HG03159 (cell line): ENCODE measurements around the gene CASZ1.

Experiments used
- ATAC-seq: cut with Tn5 transposase; IDR thresholded peaks from one replicate; pipeline ENCODE4 v1.9.1; 2021; ENCODE audit warnings: mild to moderate bottlenecking, moderate library complexity; ENCODE audit not compliant: unreplicated experiment

CASZ1 gene

GRCh38 chr1:10730985-10731384, 65.5 kb downstream of the CASZ1 start:
- no peak for ATAC-seq

DNA sequence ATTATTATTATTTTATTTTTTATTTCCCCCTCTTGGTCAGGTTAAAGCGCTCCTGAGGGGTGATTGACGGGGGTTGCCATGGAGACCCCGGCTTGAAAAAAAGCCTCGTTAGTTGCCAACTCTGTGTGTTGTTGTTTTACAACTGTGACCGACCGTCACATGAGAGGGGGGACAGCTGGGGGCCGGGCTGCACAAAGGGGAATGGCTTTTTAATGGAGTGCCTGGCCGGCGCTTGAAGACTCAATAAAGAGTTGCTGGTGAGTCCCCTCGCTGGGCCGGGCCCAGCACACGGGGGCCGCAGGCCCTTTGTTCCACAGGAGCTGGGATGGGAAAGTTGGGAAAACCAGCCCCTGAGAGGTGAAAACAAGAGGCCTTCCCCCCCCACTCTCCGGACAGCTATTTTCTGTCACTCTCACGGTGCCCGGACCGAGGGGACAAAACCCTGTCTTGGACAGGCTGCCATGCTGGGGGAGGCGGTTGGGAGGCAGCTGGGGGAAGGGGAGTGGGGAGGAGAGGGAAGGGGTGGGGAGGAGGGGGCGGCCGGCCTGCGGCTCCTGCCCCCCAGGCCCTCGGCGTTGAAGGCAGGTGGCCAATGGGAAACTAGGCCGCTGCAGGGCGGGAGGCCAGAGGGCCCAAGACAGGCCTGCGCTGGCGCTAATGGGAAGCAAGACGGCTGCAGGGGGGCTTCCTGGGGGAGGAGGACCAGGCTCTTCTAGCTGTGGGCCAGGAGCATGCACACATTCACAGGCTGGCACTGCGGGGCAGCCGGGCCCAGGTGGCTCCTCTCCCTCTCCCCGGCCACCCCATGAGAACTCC, 67.6 kb downstream of the CASZ1 start:
- no peak for ATAC-seq

DNA sequence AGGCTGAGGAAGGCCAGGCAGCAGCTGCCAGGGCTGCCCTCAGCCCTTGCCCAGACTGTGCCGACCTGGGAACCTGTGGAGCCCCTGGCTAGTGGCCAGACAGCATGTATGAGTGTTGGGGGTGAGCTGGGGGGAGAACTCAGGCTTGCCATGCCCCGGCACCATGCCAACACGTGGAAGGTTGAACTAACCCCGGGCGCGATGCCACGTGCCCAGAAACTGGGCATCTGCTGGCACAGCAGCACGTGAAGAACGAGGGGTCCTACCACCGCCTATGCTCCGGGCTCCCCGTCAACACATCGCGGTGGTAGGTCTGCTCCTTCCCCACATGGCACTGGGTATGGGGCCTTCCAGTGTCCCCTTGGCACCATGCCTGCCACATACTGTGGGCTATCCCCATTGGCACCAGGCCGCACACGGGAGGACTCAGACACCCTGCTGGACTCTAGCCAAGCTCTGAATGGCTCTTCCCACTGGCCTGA, 68.7 kb downstream of the CASZ1 start:
- ATAC-seq: no peak

DNA sequence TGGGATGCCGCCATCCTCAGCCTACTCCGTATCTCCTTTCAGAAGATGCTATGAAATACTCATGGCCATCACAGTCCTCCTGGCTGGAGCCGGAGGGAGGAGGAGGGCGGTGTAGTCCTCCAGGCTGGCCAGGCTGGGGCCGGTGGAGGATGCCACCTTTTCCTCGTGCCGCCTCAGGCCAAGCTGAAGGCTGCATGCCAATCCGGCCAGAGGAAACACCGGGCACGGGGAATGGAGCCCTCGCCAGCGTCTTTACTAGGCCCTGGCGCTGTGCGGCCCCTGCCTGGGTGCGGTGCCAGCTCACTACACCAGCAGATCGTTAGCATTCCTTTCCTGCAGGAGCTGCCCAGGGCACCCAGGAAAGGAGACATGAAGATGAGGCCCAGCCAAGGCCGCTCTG, 70.1 kb downstream of the CASZ1 start:
- no peak for ATAC-seq

DNA sequence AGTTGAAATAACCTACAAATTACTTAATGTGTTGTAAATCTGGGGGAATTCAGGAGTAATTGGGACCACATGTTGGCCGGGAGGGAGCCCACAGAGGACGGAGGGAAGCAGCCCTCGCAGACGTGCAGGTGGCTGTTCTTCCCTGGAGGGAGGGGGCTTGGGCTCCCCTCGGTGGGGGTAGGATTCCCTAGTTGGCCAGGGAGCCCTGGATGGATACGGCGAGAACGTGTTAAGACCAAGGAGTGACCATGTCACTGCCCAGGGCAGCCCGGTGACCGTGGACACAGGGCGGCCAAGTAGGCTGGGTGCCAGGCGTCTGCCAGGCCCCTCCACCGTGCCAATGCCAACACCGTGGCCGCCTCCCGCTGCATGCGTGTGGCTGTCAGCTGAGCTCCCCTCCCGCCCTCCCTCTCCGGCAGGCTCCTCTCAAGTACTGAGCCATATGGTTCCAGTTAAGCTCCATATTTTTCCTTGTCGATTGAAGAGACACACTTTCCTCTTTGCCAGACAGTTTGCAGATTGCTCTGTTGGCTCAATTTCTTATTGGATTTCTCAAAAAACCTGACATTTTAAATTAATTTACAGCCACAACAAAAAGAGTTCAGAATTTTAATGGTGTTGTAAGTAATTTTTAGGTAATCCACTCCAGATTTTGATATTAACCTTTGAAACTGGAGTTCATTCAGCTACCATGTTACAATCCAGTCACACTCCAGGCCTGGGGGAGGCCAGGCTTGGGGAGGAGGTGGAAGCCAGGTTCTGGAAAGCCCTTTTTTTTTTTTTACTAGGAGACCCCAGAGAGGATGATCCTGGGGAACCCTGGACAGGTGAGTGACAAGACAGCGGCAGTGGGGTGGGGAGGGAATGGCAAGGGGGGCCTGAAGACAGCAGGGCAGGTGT, 71.2 kb downstream of the CASZ1 start:
- no peak for ATAC-seq

- no peak for ATAC-seq
Observed at GRCh38 chr1:10724511-10724910, 71.9 kb downstream of the CASZ1 start.

DNA sequence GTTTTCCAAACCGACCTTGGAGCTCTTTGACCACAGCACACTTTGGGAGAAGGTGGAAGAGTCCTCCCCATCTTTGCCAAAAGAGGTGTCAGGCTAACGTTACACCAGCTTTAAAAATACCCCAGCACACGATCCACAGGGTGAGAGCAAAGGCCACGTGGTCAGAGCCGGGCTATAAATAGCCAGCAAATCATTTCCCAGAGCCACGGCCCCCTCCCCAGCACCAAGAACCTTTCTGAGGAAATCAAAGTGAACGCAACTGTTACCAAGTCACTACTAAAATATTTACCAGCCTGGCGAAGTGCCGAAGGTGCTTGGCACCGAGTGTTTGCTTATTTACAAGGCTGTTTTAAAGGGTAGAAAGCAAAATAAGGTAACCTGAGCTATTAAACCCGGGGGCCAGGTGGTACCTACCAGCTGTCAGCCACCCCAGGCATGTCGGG, 72.4 kb downstream of the CASZ1 start:
- no peak for ATAC-seq

- no peak for ATAC-seq
Observed at GRCh38 chr1:10723317-10723716, 73.1 kb downstream of the CASZ1 start.

DNA sequence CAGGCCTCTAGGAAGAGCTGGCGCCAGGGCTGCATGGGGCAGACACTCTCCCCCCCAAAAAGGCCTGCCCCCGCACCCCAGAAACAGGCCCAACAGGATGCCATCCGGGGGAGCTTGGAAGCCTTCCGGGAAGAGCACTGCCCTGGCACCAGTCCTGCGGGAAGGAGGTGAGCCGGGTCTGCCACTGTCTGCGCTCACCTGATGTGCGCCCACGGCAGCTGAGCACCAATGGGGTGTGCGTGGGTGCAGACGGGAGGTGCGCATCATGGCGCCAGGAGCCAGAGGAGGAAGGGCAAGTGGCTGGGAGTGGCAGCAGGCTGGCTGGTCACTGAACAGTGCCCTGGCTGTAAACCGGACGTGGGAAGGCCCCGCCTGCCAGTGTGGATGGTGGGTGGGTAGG, 73.6 kb downstream of the CASZ1 start:
- no peak for ATAC-seq

DNA sequence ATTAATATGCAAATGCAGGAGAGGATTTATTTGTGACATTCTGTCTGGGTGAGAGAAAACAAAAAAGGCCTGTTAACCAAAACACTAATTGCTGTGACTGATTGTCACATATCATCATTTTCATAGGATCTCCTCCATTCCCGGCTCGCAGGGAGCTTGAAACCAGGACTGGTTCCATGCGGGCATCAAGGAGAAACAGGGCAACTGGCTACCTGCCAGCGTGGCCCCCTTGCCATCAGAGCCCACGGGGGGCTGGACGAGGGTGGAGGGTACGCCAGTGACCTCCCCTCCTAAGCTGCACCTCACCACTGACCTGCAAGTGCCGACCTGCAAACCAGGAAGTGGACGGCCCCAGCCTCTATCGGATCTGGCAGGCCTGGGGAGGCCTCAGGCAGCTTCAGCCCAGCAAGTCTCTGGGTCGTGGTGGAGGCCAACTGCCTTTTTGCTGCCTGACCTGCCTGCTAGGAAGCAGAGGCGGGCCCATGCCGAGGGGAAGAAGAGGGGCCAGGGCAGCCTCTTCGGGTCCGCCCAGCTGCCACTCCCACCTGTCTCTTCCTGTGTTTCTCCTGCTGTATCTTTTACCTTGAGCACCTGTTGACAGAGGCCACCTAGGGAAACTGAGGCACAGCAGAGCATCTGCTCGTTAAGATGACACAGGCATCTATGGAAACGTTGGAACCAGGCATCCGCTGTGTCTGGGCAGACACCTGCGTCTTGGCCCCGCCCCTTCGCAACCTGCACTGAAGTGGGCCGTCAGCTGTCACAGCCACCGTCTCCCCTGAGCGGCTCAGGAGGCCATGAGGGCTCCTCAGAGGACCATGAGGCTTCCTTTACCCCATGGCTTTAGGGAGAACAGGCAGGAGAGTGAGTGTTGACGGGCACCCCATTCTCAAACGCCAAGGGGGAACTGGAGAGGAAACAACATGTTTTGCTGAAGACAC, 74.8 kb downstream of the CASZ1 start:
- ATAC-seq: no peak

GRCh38 chr1:10720635-10721034, 75.8 kb downstream of the CASZ1 start:
- no peak for ATAC-seq

DNA sequence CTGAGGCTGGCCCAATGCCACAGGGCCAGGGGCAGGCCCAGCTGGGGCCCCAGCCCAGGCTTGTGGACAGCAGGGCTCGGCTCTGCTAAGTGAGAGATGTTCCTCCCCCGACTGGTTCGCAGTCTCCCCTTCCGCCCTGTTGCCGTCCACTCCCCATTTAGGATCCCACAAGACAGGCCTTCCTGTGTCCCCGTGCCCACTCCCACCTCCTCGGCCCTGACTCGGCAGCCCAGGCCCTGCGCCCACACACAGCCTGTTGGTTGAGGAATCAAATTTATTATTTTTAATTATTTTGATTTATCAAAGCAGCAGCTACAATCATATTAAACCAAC, 78.4 kb downstream of the CASZ1 start:
- no peak for ATAC-seq

GRCh38 chr1:10717296-10718082, 79.0 kb downstream of the CASZ1 start:
- ATAC-seq: no peak

- no peak for ATAC-seq
Observed at GRCh38 chr1:10716840-10717239, 79.6 kb downstream of the CASZ1 start.

- ATAC-seq: no peak
Observed at GRCh38 chr1:10714337-10715114, 81.9 kb downstream of the CASZ1 start.

- no peak for ATAC-seq
Observed at GRCh38 chr1:10713614-10714013, 82.8 kb downstream of the CASZ1 start.

GRCh38 chr1:10712568-10713362, 83.7 kb downstream of the CASZ1 start:
- no peak for ATAC-seq

DNA sequence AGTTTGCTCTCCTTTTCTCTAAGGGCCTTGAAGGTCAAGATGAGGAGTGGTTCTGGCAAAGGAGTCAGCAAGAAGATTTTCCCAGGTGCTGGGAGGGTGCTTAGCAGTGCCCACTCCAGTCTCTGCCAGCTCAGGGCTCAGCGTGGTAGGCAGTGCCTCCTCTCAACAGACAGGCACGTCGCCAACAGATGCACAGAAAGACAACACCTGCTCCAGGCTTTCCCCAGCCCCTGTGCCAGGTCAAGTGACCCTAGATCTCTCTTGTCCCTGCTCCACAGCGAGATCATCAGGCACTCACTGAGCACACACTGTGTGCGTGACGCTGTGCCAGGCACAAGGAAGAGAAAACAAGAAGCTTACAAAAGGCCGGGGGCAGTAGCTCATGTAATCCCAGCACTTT, 86.0 kb downstream of the CASZ1 start:
- ATAC-seq: no peak

- no peak for ATAC-seq
Observed at GRCh38 chr1:10709646-10710045, 86.8 kb downstream of the CASZ1 start.
